CD14-positive monocyte (primary cell): Measurements from ENCODE around the gene IL12RB1. TPM values are rescaled to one million over a fixed set of nuclear protein-coding genes. Genes with fewer than 3 reads are reported as not detected.
A peak's percentile ranks its signal among the peaks of the same experiment; 100 is the strongest.

Source experiments
- DNase-seq, 3 donors: peaks; one replicate each; pipeline ENCODE4 v3.0.0-alpha.2; 2011 to 2022
- H2AFZ ChIP-seq: 2 replicates; pipeline ENCODE4 v1.6.0; 2012; ENCODE audit warnings: mild to moderate bottlenecking, low read depth, low read length, inconsistent platforms; ENCODE audit not compliant: insufficient read depth, poor library complexity, severe bottlenecking
- H3K27ac ChIP-seq, 2 donors: 1 replicate in 1 of 2; 2 replicates in 1 of 2; pipeline ENCODE4 v1.5.1; 2012 to 2013; ENCODE audit warnings: low read length in 2 of 2, control low read depth in 1 of 2, inconsistent platforms in 1 of 2, low read depth in 1 of 2, mild to moderate bottlenecking in 1 of 2
- H3K27me3 ChIP-seq, 2 donors: one replicate each; pipeline versions ENCODE4 v1.6.0 to v1.6.1; 2011 to 2013; ENCODE audit warnings: low read length in 2 of 2; ENCODE audit not compliant: control insufficient read depth in 2 of 2, insufficient read depth in 2 of 2
- H3K36me3 ChIP-seq, 2 donors: replicated peaks in 1 of 2; 1 replicate in 1 of 2; 2 replicates in 1 of 2; pipeline versions ENCODE4 v1.5.1 to v1.6.1; 2012 to 2013; ENCODE audit warnings: low read length in 2 of 2, control low read depth in 1 of 2, inconsistent platforms in 1 of 2, mild to moderate bottlenecking in 1 of 2; ENCODE audit not compliant: insufficient read depth in 2 of 2, control insufficient read depth in 1 of 2
- H3K4me1 ChIP-seq, 2 donors: 1 replicate in 1 of 2; 2 replicates in 1 of 2; pipeline versions ENCODE4 v1.5.1 to v1.6.1; 2012 to 2013; ENCODE audit warnings: low read length in 2 of 2, control low read depth in 1 of 2, inconsistent platforms in 1 of 2, mild to moderate bottlenecking in 1 of 2, moderate library complexity in 1 of 2; ENCODE audit not compliant: insufficient read depth in 2 of 2, control insufficient read depth in 1 of 2
- H3K4me2 ChIP-seq: replicated peaks from 2 replicates; pipeline ENCODE3; 2012; ENCODE audit warnings: low read length, moderate library complexity, mild to moderate bottlenecking; ENCODE audit not compliant: poor library complexity, severe bottlenecking; ENCODE audit errors: extremely low read depth
- H3K4me3 ChIP-seq, 3 experiments: fragments of 200-600 bp in 1 of 3; sonication (generic) in 1 of 3; replicated peaks in 1 of 3; 1 replicate in 2 of 3; 2 replicates in 1 of 3; pipeline ENCODE4 v1.5.1; 2011 to 2013; ENCODE audit warnings: low read length in 3 of 3, mild to moderate bottlenecking in 3 of 3, control low read depth in 2 of 3, low read depth in 2 of 3, inconsistent platforms in 1 of 3, moderate library complexity in 1 of 3
- H3K79me2 ChIP-seq: 2 replicates; pipeline ENCODE4 v1.6.0; 2012; ENCODE audit warnings: mild to moderate bottlenecking, control low read depth, inconsistent platforms, low read length, moderate library complexity; ENCODE audit not compliant: insufficient read depth
- H3K9ac ChIP-seq: 2 replicates; pipeline ENCODE4 v1.6.0; 2017; ENCODE audit warnings: low read length, mild to moderate bottlenecking; ENCODE audit not compliant: insufficient read depth, poor library complexity, severe bottlenecking
- H3K9me3 ChIP-seq, 2 donors: replicated peaks in 1 of 2; 1 replicate in 1 of 2; 2 replicates in 1 of 2; pipeline versions ENCODE4 v1.5.1 to v1.6.1; 2012 to 2013; ENCODE audit warnings: low read length in 2 of 2, control low read depth in 1 of 2; ENCODE audit not compliant: control insufficient read depth in 1 of 2, insufficient read depth in 1 of 2
- H4K20me1 ChIP-seq: 2 replicates; pipeline ENCODE4 v1.6.0; 2012; ENCODE audit warnings: mild to moderate bottlenecking, low read length, control low read depth, moderate library complexity; ENCODE audit not compliant: insufficient read depth
- H3K27ac Mint-ChIP-seq, 7 donors: one replicate each; pipeline ENCODE4 v1.8.0; 2020; ENCODE audit warnings: mild to moderate bottlenecking in 7 of 7, mixed read lengths in 7 of 7, moderate library complexity in 6 of 7, inconsistent platforms in 2 of 7
- H3K27me3 Mint-ChIP-seq, 3 donors: one replicate each; pipeline ENCODE4 v1.8.0; 2021 to 2022; ENCODE audit warnings: low read depth in 3 of 3, mild to moderate bottlenecking in 3 of 3, mixed read lengths in 3 of 3, moderate library complexity in 3 of 3, inconsistent platforms in 1 of 3
- H3K36me3 Mint-ChIP-seq, 2 donors: one replicate each; pipeline ENCODE4 v1.8.0; 2020; ENCODE audit warnings: mixed read lengths in 2 of 2, inconsistent platforms in 1 of 2, mild to moderate bottlenecking in 1 of 2
- H3K4me1 Mint-ChIP-seq: one replicate; pipeline ENCODE4 v1.8.0; 2020; ENCODE audit warnings: mild to moderate bottlenecking, mixed read lengths
- H3K4me3 Mint-ChIP-seq, 2 donors: one replicate each; pipeline ENCODE4 v1.8.0; 2020; ENCODE audit warnings: mild to moderate bottlenecking in 2 of 2, mixed read lengths in 2 of 2, moderate library complexity in 1 of 2
- H3K9me3 Mint-ChIP-seq, 7 donors: one replicate each; pipeline ENCODE4 v1.8.0; 2020 to 2022; ENCODE audit warnings: mixed read lengths in 7 of 7, mild to moderate bottlenecking in 6 of 7, moderate library complexity in 6 of 7, inconsistent platforms in 2 of 7
- WGBS: methylation state at CpG from one replicate; pipeline ENCODE4 v1.1.5; 2013; ENCODE audit warnings: missing lambda C conversion rate; ENCODE audit not compliant: insufficient coverage; 5-methylcytosine and 5-hydroxymethylcytosine counted together
- intact Hi-C, 2 donors: fragments of 100-400 bp; cut with micrococcal nuclease; formaldehyde crosslinking; loops; one replicate each; pipeline versions ENCODE4 v1.15.0 to v1.15.1; 2023
- polyA plus RNA-seq, 3 donors: library from polyadenylated mRNA; depleted of rRNA in 1 of 3; unstranded in 2 of 3; stranded (reverse) in 1 of 3; fragments of 300-500 nt in 2 of 3; fragments of >200 nt in 1 of 3; fragmentation: Illumina TruSeq in 2 of 3; gene quantifications; 1 replicate in 2 of 3; 2 replicates in 1 of 3; pipeline ENCODE4 v1.2.3, GENCODE V29; 2012 to 2021
- TF ChIP-seq, protein P1 (sequence below): fragments of 200-600 bp; IDR thresholded peaks from one replicate; pipeline ENCODE4 v1.8.0; 2022; ENCODE audit warnings: antibody characterized with exemption, mild to moderate bottlenecking

The IL12RB1 gene
- polyA plus RNA-seq, 3 donors = 7.8 to 17.5 (median 7.9) TPM

DNA sequence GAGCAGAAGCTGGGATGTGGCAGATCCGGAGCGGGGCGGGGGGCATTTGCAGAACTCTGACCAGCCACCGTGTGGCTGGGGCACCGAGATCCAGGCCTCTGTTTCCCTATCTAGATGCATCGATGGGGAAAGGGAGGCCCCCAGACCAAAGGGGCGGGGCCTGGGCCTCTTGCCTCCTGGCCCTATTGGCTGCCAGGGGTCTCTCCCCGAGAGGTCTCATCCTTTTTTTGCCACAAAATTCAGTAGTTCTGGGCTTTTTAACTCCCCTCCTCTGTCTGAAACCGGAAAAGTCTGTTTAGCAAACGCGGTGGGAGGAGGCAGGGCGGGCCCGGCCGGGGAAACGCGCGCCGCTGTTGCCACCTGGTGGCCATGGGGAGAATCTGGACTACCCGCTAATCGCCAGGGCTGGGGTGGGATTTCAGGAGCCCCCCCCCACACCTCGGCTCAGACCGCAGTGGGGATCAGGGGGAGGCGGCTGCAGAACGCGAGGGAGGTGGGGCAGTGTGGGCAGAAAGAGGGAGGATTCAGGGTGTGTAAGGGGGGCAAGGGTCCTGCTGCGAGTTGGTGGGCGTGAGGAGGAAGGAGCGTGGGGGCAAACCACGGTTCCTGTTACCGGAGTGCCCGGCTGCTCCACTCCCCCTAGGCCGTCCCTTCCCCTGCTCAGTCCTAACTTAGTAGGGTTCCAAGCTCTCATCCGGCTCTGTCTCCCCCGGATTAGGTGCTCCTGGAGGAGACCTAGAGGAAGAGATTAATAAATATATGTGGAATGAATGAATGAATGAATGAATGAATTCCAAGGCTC is 28.3 kb downstream of the IL12RB1 start:
- Mint-ChIP-seq H3K36me3 (peaks cover 5 to 7% of the 10 kb centered on the region in 2 donors), H3K4me1 (peaks cover 18% of the 10 kb centered on the region), H3K27me3 (peaks cover 0 to 3% (median 2%) of the 10 kb centered on the region in 3 donors), H3K9me3 (peaks cover 0 to 4% (median 1%) of the 10 kb centered on the region in 7 donors), H3K4me3 (peak overlapping the region; percentile 68 to 80), H3K27ac (peak overlapping the region; percentile 45 to 88 (median 74))
- Histone ChIP-seq H3K4me3 (peak overlapping the region; percentile 1 to 69 (median 40)), H3K9me3 (no peaks in the 10 kb centered on the region), H3K4me1 (peaks cover 14 to 19% of the 10 kb centered on the region in 2 donors), H3K27me3 (no peaks in the 10 kb centered on the region), H2AFZ (peak overlapping the region; percentile 78), H4K20me1 (no peaks in the 10 kb centered on the region), H3K27ac (peak overlapping the region; percentile 54 to 61), H3K4me2 (peak overlapping the region; percentile 82), H3K36me3 (no peaks in the 10 kb centered on the region), H3K79me2 (no peaks in the 10 kb centered on the region), H3K9ac (peak overlapping the region; percentile 53)
- TF ChIP-seq, protein P1, sequence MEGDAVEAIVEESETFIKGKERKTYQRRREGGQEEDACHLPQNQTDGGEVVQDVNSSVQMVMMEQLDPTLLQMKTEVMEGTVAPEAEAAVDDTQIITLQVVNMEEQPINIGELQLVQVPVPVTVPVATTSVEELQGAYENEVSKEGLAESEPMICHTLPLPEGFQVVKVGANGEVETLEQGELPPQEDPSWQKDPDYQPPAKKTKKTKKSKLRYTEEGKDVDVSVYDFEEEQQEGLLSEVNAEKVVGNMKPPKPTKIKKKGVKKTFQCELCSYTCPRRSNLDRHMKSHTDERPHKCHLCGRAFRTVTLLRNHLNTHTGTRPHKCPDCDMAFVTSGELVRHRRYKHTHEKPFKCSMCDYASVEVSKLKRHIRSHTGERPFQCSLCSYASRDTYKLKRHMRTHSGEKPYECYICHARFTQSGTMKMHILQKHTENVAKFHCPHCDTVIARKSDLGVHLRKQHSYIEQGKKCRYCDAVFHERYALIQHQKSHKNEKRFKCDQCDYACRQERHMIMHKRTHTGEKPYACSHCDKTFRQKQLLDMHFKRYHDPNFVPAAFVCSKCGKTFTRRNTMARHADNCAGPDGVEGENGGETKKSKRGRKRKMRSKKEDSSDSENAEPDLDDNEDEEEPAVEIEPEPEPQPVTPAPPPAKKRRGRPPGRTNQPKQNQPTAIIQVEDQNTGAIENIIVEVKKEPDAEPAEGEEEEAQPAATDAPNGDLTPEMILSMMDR = peak; percentile 98
- DNase-seq = peak; percentile 64 to 74 (median 72)
- intact Hi-C loops = loop anchor here (1.0 to 5.0 kb wide), 3 partner anchors 51 to 121 kb away; no protein-coding TSS in a partner anchor
- WGBS = under 1% methylated on average over 14 of the region's 34 CpGs

GRCh38 chr19:18057557-18057956 is 29.2 kb downstream of the IL12RB1 start:
- Mint-ChIP-seq H3K27me3 (peaks cover 6 to 10% (median 10%) of the 10 kb centered on the region in 3 donors), H3K36me3 (peaks cover 5 to 7% of the 10 kb centered on the region in 2 donors), H3K27ac (peak overlapping the region in 6 of 7 donors; percentile 35 to 86 (median 66)), H3K9me3 (peaks cover 0 to 4% (median 1%) of the 10 kb centered on the region in 7 donors), H3K4me1 (peaks cover 16% of the 10 kb centered on the region), H3K4me3 (no peak overlapping the region)
- peak overlapping the region; percentile 53 for H3K9ac ChIP-seq
- peaks cover 0 to under 1% of the 10 kb centered on the region in 2 donors for H3K27me3 ChIP-seq
- peak overlapping the region; percentile 82 for H3K4me2 ChIP-seq
- H3K27ac ChIP-seq = peak overlapping the region in 1 of 2 donors; percentile 45
- no peaks in the 10 kb centered on the region for H3K79me2 ChIP-seq
- intact Hi-C loops = loop anchor here in 1 of 2 donors (5.0 kb wide), 1 partner anchor 120 kb away; no protein-coding TSS in a partner anchor
- H4K20me1 ChIP-seq = no peaks in the 10 kb centered on the region
- H3K36me3 ChIP-seq = no peaks in the 10 kb centered on the region
- H3K9me3 ChIP-seq = no peaks in the 10 kb centered on the region
- H3K4me3 ChIP-seq = peak overlapping the region in 1 of 3 experiments; percentile 69
- H3K4me1 ChIP-seq = peaks cover 14 to 19% of the 10 kb centered on the region in 2 donors
- peak overlapping the region; percentile 78 for H2AFZ ChIP-seq
- WGBS = 56% methylated on average over 2 of the region's 6 CpGs
- TF ChIP-seq, protein P1 = no peak
- no peak for DNase-seq
